HG02642 (cell line): ENCODE data around the gene MT2A.
A peak's percentile ranks its signal among the peaks of the same experiment; 100 is the strongest.

Experiments
- ATAC-seq: cut with Tn5 transposase; IDR thresholded peaks from one replicate; pipeline ENCODE4 v1.9.1; 2021; ENCODE audit warnings: mild to moderate bottlenecking; ENCODE audit not compliant: unreplicated experiment, poor library complexity

Gene MT2A

DNA sequence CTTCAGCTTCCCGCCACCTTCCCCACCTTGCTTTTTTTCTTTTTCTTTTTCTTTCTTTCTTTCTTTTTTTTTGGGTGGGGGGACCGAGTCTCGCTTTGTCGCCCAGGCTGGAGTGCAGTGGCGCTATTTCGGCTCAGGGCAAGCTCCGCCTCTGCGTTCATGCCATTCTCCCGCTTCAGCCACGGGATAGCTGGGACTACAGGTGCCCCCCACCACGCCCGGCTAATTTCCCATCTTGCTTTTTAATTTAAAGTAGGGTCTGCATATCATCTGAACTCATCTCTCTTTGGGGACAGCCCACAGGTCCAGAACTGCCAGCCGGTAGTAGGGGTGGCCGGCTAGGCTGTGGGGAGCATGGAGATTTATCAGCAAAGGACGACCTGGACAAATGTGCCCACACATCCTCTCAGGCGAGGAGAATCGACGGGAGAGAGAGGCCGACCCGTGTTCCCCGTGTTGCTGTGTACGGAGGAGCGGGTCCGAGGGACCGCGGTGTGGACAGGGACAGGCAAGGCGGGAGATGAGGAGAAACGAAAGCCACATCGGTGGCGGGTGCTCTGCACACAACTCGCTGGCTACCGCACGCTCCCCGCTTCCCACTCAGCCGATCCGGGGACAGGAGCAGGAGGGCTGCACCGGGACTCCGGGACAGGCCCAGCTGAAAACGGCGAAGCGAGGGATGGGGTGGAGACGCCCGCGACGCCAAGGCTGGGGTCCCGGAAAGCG is 26.5 kb downstream of the MT2A start:
- ATAC-seq, result no peak

DNA sequence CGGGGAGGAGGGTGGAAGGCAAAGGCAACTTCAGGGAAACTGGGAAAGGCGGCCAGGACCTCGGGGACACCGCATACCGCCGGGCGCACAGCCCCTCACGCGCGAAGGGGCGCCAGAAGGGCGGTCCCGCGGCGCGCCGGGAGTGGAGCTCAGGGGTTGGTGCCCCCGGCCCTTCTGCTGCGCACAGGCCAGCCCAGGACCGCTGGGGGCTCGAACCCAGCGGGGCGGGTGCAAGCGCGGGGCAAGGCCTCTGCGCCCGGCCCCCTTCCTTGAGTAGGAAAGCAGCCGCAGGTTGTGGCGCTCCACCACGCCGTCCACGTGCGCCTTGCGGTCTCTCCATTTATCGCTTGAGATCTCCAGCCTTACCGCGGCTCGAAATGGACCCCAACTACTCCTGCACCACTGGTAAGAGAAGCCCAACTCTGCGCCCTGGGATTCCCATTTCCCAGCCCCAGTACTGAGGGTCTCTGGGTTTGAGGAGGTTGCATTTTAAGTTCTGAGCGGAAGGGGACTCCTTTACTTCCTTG is 27.1 kb downstream of the MT2A start:
- no peak for ATAC-seq

DNA sequence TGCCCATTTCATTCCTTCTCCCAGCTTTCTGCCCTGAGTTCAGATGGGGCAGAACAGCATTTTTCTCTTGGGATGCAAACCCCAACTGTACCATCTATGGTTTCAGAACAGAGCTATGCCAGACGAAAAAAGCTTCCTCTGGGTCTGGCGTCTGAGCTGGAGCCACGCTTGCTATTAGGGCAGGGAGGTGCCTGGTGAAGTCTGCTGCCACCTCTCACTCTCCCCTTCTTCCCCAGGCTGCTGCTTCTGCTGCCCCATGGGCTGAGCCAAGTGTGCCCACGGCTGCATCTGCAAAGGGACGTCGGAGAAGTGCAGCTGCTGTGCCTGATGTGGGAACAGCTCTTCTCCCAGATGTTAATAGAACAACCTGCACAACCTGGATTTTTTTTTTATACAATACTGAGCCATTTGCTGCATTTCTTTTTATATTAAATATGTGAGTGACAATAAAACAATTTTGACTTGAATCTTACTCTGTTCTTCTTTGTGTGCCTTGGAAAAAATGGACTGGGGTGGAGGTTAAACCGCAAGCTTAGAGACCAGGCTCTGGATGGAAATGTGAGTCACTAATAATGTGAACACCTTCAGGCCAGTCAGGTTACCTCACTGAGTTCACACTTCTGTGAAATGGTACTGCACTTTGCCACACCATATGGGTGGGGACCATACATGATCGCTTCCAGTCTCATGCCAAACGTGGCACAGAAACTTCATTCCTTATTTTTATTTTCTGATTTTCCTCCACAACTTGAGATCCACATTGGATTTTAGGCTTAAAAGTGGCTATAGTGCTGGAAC is 28.4 kb downstream of the MT2A start:
- no peak for ATAC-seq

DNA sequence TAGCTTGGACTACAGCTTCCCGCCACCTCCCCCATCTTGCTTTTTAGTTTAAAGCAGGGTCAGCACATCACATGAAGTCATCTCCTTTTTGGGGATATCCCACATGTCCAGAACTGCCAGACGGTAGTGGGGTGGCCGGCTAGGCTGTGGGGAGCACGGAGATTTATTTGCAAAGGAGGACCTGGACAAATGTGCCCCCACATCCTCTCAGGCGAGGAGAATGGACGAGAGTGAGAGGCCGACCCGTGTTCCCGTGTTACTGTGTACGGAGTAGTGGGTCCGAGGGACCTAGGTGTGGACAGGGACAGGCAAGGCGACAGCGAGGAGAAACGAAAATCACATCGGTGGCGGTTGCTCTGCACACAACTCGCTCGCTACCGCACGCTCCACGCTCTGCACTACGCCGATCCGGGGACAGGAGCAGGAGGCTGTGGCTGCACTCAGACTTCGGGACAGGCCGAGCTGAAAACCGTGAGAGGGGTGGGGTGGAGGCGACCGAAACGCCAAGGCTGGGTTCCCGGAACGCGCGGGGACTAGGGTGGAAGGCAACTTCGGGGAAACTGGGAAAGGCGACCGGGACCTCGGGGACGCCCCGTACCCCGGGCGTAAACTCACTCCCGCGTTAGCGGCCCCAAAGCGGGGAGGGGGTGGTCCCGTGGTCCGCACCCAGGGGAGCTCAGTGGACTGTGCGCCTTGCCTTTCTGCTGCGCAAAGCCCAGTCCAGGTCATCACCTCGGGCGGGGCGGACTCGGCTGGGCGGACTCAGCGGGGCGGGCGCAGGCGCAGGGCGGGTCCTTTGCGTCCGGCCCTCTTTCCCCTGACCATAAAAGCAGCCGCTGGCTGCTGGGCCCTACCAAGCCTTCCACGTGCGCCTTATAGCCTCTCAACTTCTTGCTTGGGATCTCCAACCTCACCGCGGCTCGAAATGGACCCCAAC is 29.7 kb downstream of the MT2A start, which contains the start of gene MT1A:
MT1A (plus strand) TSS at position 853 of the 937 bp plus-strand sequence; CDS start at position 926, 73 bp downstream.
- ATAC-seq, result no peak

DNA sequence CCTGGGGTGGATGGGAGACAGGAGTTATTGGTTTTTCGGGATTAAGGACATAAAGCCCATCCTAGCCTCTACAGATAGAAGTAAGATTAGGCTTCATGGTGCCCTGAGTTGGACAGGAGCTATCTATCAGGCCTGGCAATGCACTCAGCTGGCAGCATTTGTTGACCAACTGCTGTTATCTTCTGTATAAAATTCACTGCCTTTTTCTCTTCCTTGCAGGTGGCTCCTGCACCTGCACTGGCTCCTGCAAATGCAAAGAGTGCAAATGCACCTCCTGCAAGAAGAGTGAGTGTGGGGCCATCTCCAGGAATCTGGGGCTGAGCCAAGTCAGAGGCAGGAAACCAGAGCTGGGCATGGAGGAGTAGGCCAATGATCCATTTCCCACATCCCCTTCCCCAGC is 30.7 kb downstream of the MT2A start:
- ATAC-seq, result no peak

DNA sequence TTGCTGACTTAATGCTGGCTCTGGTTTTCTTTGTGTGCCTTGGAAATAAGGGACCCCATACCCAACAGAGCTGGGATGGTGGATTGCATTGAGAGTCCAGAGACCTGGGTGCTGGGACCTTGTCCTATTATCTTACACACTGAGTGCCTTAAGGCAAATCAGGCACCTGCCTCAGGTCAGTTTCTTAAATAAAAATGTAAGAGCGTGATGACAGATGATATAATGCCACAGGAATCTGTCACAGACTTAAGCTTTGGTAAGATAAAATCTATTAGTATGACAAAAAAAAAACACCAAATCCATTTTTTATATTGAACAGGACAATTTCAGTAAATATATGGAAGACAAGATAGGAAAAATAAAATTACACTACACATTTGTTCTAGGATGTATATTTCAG is 31.7 kb downstream of the MT2A start:
- ATAC-seq, result no peak

DNA sequence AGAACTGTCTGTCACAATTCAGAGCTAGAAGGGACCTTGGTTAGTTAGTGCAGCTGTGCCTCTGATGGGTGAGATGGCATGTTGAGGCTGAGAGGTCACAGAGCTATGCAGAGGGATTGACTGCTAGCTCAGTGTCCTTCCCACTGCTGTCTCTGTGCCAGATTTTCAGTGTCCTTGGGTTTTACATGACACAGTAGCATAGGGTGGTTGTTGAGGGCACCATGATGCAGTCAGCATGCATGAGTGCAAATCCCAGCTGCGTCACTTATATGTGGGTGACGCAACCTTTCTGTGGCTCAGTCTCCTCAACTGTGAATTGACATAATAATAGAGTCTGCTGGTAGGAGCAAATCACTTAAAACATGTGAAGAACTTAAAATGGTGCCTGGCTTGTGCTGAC is 32.8 kb downstream of the MT2A start:
- no peak for ATAC-seq

DNA sequence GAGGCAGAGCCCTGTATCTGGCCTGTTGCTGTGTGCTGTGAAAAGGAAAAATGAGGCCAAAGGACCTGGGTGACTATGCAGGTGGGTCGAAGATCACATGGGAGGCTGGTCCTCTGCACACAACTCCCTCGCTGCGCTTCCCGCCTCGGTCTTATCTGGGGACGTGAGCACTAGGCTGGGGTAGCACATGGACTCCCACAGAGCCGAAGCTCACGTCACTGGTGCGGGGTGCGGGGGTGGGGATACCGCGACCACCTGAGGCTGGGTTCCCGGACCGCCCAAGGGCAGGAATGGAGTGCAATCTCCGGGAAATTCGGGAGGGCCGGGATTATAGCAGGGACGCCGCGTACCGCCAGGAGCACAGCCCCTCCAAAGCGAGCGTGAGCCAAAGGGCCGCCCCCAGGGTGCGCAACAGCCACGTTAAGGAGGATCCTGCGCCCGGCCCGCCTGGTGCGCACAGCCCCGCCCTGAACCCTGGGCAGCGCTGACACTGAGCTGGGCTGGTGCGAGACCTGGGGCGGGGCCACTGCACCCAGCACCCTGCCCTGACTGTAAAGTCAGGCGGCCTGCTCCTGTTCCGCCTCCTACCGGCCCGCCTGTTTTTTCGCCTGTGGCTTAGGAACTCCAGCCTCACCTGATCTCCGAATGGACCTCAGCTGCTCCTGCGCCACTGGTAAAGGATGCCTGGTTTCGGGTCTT is 34.8 kb downstream of the MT2A start:
- peak; percentile 71 for ATAC-seq

DNA sequence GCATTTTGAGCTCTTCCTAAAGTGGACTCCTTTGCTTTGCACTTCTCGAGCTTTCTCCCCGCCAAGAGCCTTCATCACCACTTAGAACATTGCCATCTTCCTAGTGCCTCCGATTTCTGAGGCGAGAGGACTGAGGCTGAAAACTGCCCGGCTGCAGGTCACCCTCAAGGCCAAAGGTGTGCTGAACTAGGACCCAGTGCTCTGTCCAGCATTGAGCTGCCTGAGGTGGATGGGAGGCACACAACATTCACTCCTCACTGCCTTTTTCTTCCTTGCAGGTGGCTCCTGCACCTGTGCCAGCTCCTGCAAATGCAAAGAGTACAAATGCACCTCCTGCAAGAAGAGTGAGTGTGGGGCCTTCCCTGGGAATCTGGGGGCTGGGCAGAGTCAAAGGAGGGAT is 35.4 kb downstream of the MT2A start:
- ATAC-seq, result no peak

DNA sequence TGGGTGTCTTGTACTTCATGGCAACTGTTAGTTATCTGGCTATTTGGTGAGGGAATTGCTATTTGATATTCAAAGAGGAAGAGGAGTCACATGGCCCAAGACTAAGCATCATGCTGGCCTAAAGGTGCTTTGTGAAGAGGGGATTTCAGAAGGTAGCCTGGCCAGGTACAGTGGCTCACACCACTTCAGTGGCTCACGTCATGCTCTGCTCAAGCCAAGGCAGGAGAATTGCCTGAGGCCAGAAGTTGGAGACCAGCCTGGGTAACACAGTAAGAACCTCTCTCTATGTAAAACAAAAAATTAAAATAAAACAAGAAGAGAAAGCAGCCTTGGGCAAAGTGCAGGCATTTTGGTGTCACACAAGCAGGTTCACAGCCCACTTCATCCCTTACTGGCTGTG is 36.9 kb downstream of the MT2A start:
- ATAC-seq, result no peak

DNA sequence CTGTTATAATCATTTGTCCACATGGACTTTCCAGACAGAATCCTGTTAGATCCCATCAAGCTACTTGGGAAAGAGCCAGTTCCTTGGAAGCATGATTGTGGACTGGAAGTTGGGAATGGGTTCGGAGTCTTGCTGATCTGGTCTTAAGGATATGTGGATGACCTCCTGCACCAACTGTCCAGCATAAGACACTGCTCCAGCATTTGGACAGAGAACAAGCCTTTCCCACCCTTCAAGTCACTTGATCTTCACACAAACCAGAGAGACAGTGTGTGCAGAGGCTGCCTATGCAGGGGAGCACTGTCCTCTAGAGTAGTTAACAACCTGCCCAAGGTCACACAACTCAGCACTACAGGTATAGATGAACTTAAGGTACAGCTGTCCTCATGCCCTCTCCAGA is 37.5 kb downstream of the MT2A start:
- ATAC-seq, result no peak

DNA sequence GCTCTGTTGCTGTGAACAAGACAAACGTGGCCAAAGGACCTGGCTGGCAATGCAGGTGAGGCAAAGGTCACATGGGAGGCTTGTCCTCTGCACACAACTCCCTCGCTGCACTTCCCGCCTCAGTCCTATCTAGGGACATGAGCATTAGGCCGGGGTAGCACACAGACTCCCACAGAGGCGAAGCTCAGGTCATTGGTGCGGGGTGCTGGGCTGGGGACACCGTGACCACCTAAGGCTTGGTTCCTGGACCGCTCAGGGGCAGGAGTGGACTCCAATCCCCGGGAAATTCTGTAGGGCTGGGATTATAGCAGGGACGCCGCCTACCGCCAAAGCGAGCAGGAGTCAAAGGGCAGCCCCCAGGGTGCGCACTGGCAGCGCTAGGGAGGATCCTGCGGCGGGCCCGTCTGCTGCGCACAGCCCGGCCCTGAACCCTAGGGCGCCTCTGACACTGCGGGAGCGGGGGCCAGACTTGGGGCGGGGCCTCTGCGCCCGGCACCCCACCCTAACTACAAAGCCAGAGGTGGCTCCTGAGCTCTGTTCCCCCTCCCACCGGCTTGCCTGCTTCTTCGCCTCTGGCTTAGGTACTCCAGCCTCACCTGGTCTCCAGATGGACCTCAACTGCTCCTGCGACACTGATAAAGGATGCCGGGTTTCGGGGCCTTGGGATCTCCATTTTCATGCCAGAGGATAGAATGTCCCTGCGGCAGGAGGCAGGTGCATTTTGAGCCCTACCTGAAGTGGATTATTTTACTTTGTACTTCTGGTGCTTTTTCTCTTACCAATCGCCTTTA is 39.5 kb downstream of the MT2A start:
- ATAC-seq, result no peak

DNA sequence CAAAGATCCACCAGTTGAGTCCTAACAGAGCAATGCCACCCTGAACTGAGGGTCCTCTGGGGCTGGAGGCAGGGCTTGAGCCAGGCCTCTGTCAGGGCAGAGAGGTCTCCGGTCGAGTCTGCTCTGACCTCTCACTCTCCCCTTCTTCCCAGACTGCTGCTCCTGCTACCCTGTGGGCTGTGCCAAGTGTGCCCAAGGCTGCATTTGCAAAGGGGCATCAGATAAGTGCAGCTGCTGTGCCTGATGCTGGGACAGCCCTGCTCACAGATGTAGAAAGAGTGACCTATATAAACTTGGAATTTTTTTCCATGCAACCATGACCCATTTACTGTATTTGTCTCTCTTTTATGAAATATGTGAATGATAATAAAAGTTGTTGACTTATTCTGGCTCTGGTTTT is 40.9 kb downstream of the MT2A start:
- ATAC-seq, result no peak

DNA sequence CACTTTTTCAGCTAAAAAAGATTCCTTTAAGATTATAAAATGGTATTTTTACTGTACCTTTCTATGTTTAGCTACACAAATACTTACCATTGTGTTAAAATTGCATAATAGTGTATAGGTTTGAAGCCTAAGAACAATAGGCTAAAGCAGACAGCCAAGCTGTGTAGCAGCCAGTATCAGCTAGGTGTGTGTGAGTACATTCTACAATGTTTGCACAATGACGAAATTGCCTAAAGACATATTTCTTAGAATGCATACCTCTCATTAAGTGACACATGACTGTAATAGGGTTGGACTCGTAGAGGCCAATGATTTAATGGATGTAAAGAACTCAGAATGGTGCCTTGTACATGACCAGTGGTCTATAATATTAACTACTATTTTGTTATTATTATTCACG is 41.4 kb downstream of the MT2A start:
- no peak for ATAC-seq

DNA sequence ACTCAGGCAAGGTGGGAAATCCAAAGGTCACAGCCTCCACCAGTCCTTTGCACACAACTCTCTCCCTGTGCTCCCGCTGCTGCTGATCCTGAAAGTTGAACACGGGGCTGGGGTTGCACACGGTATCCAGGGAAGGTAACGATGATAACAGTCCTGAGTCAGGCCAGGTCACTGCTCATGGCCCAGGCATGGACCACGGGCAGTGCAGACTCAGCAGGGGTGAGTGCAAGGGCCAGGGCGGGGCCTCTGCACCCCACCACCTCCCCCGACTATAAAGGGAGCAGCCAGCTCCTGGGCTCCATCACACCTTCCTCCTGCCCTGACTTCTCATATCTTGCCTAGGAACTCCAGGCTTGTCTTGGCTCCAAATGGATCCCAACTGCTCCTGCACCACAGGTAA is 43.2 kb downstream of the MT2A start, which contains the start of gene MT1B:
MT1B (plus strand) TSS at position 301 of the 400 bp plus-strand sequence; CDS start at position 369, 68 bp downstream.
- no peak for ATAC-seq

DNA sequence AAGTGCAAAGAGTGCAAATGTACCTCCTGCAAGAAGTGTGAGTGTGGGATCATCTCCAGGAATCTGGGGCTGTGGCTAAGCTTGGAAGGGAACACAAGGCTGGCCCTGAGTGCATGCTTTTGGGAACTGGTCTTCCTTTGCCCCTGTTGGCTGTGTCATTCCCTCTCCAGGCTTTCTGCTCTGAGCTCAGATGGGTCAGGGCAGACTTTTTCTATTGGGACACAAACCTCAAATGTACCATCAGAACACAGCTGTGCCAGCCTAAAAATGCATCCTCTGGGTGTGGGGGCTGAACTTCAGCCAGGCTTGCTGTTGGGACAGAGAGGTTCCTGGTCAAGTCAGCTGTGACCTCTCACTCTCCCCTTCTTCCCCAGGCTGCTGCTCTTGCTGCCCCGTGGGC is 44.2 kb downstream of the MT2A start:
- no peak for ATAC-seq

DNA sequence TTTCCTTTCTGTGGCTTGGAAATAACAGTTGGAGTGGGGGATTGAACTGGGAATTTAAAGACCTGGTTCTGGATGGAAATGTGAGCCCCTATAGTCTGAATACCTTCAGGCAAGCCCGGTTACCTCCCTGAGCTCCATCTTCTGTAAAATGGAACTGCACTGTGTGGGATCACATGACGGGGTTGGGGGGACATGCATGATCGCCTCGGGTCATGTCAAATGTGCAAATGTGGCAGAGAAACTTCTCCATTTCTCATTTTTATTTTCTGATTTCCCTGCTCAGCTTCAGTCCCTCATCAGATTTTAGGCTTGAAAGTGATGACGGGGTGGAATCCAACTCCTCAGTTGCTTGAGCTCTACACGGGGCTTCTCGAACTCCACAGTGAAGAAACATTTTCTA is 44.8 kb downstream of the MT2A start:
- ATAC-seq, result no peak

DNA sequence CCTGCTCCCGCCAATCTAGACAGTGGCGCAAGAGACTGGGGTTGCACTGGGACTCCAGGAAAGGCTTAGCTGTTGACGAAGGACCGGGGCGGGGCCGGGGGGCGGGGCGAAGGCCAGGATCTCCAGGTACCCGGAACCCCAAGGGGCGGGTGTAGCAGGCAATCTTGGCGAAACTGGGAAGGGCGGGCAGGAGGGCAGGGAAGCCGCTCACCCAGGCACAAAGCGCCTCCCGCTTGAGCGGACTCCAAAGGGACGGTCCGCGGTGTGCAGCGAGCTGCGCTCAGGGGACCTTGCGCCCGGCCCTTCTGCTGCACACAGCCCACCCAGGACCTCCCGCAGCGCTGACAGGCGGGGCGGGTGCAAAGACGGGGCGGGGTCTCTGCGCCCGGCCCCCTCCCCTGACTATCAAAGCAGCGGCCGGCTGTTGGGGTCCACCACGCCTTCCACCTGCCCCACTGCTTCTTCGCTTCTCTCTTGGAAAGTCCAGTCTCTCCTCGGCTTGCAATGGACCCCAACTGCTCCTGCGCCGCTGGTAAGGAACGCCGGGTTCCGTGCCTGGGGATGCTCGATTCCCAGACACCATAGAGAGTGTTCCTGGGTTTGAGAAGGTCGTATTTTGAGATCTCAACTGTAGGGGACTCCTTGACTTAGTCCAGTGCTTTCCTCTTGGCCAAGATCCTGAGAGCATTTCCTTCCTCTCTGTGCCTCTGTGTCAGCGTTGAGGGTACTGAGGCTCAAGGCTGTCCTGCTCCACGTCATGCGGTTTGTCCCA is 49.4 kb downstream of the MT2A start, which contains the start of gene MT1F:
MT1F (plus strand) TSS at position 405 of the 772 bp plus-strand sequence; CDS start at position 505, 100 bp downstream.
- ATAC-seq, result peak; percentile 68
